H1 (cell line): ENCODE measurements around the gene FRMD4A. TPM values are rescaled to one million over a fixed set of nuclear protein-coding genes. Genes with fewer than 3 reads are reported as not detected.

Experiments used
- CHD7 ChIP-seq: fragments of 300-600 bp; sonication (generic); IDR thresholded peaks from 2 replicates; pipeline ENCODE4 v1.7.1; 2012; ENCODE audit warnings: low read length, moderate library complexity, mild to moderate bottlenecking, inconsistent platforms; ENCODE audit not compliant: insufficient replicate concordance
- CTBP2 ChIP-seq: IDR thresholded peaks from 2 replicates; pipeline ENCODE4 v1.7.0; 2011; ENCODE audit warnings: borderline replicate concordance, mild to moderate bottlenecking, moderate library complexity, mixed read lengths, low read length; ENCODE audit not compliant: insufficient read depth, insufficient read length
- FOSL1 ChIP-seq: IDR thresholded peaks from 2 replicates; pipeline ENCODE4 v1.6.1; 2011; ENCODE audit warnings: mild to moderate bottlenecking, low read depth, low read length, moderate library complexity; ENCODE audit not compliant: insufficient read depth
- KDM1A ChIP-seq: fragments of 200-600, 300-600 bp; sonication (generic); IDR thresholded peaks from 2 replicates; pipeline ENCODE4 v1.7.1; 2016; ENCODE audit warnings: mild to moderate bottlenecking, low read length, borderline replicate concordance
- polyA plus RNA-seq, 7 experiments: library from polyadenylated mRNA; depleted of rRNA in 3 of 7; stranded (reverse) in 5 of 7; unstranded in 2 of 7; fragments of >200 nt in 5 of 7; fragments of 200-250 nt in 2 of 7; gene quantifications; 1 replicate in 5 of 7; 2 replicates in 1 of 7; 4 replicates in 1 of 7; pipeline versions ENCODE4 v1.2.1 to v1.2.3, GENCODE V29; 2011 to 2013; ENCODE audit warnings: missing spikeins in 2 of 7, mixed read lengths in 2 of 7
- total RNA-seq: library from RNA; stranded (reverse); fragmentation: NEBNext Ultra II Directional; extraction: Animal tissue kit (Norgen Biotek cat#: 25700); gene quantifications from 2 replicates; pipeline ENCODE4 v1.2.1, GENCODE V29; 2021

FRMD4A gene
- total and polyA plus RNA-seq, 2 of the 8 experiments (the other 6 are each of a cell fraction or from before 2014, with no cell fraction given), result 38.6 to 39.6 TPM

- TF ChIP-seq CTBP2 (no peak), KDM1A (no peak), FOSL1 (no peak), CHD7 (no peak)
- TF ChIP-seq, all 59 proteins: peak for 0
Observed at GRCh38 chr10:13771992-13772391, 558.7 kb downstream of the FRMD4A start (continued).
